A549 (cell line): ENCODE results near the gene IL1RAP. TPM values are rescaled to one million over a fixed set of nuclear protein-coding genes. Genes with fewer than 3 reads are reported as not detected.
A peak's percentile ranks its signal among the peaks of the same experiment; 100 is the strongest.

ENCODE experiments used
- ATAC-seq, 2 experiments: fragments of 200-7000 bp in 1 of 2; fragments of >200 bp in 1 of 2; cut with Nextera tagmentation in 1 of 2; cut with Tn5 transposase in 1 of 2; 3 replicates each; pipeline versions ENCODE4 v1.8.0 to v1.9.1; 2018 to 2020; ENCODE audit warnings: mild to moderate bottlenecking in 1 of 2, moderate library complexity in 1 of 2
- CTCF ChIA-PET: fragments of 300-600 bp; sonication (Branson Sonifier 250); formaldehyde crosslinking; extraction: SDS; loops from one replicate; lab custom pipeline; 2021; ENCODE audit warnings: antibody characterized with exemption, inconsistent platforms; lab: Yijun Ruan, JAX
- POLR2A ChIA-PET: fragments of 350-600 bp; formaldehyde crosslinking; extraction: SDS; loops from one replicate; lab custom pipeline; 2021; ENCODE audit warnings: antibody characterized with exemption, inconsistent platforms; lab: Yijun Ruan, JAX
- DNase-seq, 2 experiments: peaks; one replicate each; pipeline versions ENCODE4 v3.0.0 to v3.0.0-alpha.2; 2011 to 2016; ENCODE audit warnings: low read depth in 1 of 2, low spot score in 1 of 2
- FAIRE-seq: peaks from 2 replicates; lab custom pipeline; 2011; peaks lifted over from hg19 to GRCh38; lab: Jason Lieb, UNC
- H3K27ac ChIP-seq, 2 experiments: fragments of >200 bp; sonication (Bioruptor Twin); formaldehyde crosslinking; 3 replicates each; pipeline ENCODE4 v1.5.1; 2016 to 2017
- H3K4me1 ChIP-seq: fragments of >200 bp; sonication (Bioruptor Twin); formaldehyde crosslinking; 3 replicates; pipeline ENCODE4 v1.6.1; 2016
- H3K4me2 ChIP-seq: fragments of >200 bp; sonication (Bioruptor Twin); formaldehyde crosslinking; 3 replicates; pipeline ENCODE4 v1.6.1; 2016
- H3K4me3 ChIP-seq: fragments of >200 bp; sonication (Bioruptor Twin); formaldehyde crosslinking; 3 replicates; pipeline ENCODE4 v1.5.1; 2016
- H3K9me3 ChIP-seq: fragments of >200 bp; sonication (Bioruptor Twin); formaldehyde crosslinking; 3 replicates; pipeline ENCODE4 v1.6.1; 2016
- BHLHE40 ChIP-seq: IDR thresholded peaks from 2 replicates; pipeline ENCODE4 v1.6.1; 2012; ENCODE audit warnings: low read depth, low read length, inconsistent platforms
- CBX2 ChIP-seq: fragments of 200-600 bp; sonication (generic); IDR thresholded peaks from 2 replicates; pipeline ENCODE4 v1.6.1; 2016; ENCODE audit warnings: low read depth, mild to moderate bottlenecking, borderline replicate concordance
- CBX8 ChIP-seq: fragments of 200-600 bp; sonication (generic); IDR thresholded peaks from 2 replicates; pipeline ENCODE4 v1.6.1; 2016
- CEBPB ChIP-seq, 2 experiments: fragments of >200 bp in 1 of 2; sonication (Bioruptor Twin) in 1 of 2; formaldehyde crosslinking in 1 of 2; IDR thresholded peaks; 2 replicates each; pipeline ENCODE4 v1.6.1; 2012 to 2016
- E2F6 ChIP-seq: IDR thresholded peaks from 2 replicates; pipeline ENCODE4 v1.6.1; 2012; ENCODE audit warnings: low read depth, borderline replicate concordance
- EHMT2 ChIP-seq: fragments of 200-600 bp; sonication (generic); IDR thresholded peaks from 2 replicates; pipeline ENCODE4 v1.6.1; 2016; ENCODE audit warnings: antibody characterized with exemption, low read depth, mild to moderate bottlenecking, moderate library complexity
- FOSL2 ChIP-seq, 2 experiments: fragments of 450-650 bp in 1 of 2; fragments of >200 bp in 1 of 2; sonication (Bioruptor Twin) in 1 of 2; formaldehyde crosslinking; IDR thresholded peaks; 2 replicates each; pipeline versions ENCODE4 v1.5.0 to v1.6.1; 2016 to 2020; ENCODE audit warnings: mild to moderate bottlenecking in 1 of 2, moderate library complexity in 1 of 2
- FOXS1 ChIP-seq: fragments of 250-450 bp; sonication (Bioruptor Pico); IDR thresholded peaks from 2 replicates; pipeline ENCODE4 v1.5.0; 2020; ENCODE audit warnings: mild to moderate bottlenecking, moderate library complexity
- GATA3 ChIP-seq: IDR thresholded peaks from 2 replicates; pipeline ENCODE4 v1.6.1; 2012; ENCODE audit warnings: borderline replicate concordance
- HDAC2 ChIP-seq: fragments of 200-600 bp; sonication (generic); IDR thresholded peaks from 2 replicates; pipeline ENCODE4 v1.6.1; 2016
- HEYL ChIP-seq: fragments of 250-450 bp; sonication (Bioruptor Pico); IDR thresholded peaks from 2 replicates; pipeline ENCODE4 v1.8.0; 2021; ENCODE audit warnings: mild to moderate bottlenecking, moderate library complexity
- HMGXB4 ChIP-seq: fragments of 250-450 bp; sonication (Bioruptor Pico); IDR thresholded peaks from 2 replicates; pipeline ENCODE4 v1.5.0; 2021; ENCODE audit warnings: mild to moderate bottlenecking, moderate library complexity, borderline replicate concordance
- HOXA7 ChIP-seq: fragments of 250-450 bp; sonication (Bioruptor Pico); IDR thresholded peaks from 2 replicates; pipeline ENCODE4 v1.5.0; 2020; ENCODE audit warnings: mild to moderate bottlenecking, moderate library complexity
- HOXB5 ChIP-seq: fragments of 250-450 bp; sonication (Bioruptor Pico); IDR thresholded peaks from 2 replicates; pipeline ENCODE4 v1.5.0; 2020; ENCODE audit warnings: mild to moderate bottlenecking, moderate library complexity
- KDM1A ChIP-seq: fragments of 200-600 bp; sonication (generic); IDR thresholded peaks from 2 replicates; pipeline ENCODE4 v1.6.1; 2016; ENCODE audit warnings: low read depth, mild to moderate bottlenecking
- KDM5A ChIP-seq: fragments of 200-600 bp; sonication (generic); IDR thresholded peaks from 2 replicates; pipeline ENCODE4 v1.6.1; 2016; ENCODE audit warnings: antibody characterized with exemption, mild to moderate bottlenecking
- MAFK ChIP-seq: fragments of 450-650 bp; IDR thresholded peaks from 2 replicates; pipeline ENCODE4 v1.6.1; 2014; ENCODE audit not compliant: partially characterized antibody
- MAZ ChIP-seq: fragments of 150-350 bp; IDR thresholded peaks from 2 replicates; pipeline ENCODE4 v1.6.1; 2014; ENCODE audit warnings: antibody characterized with exemption, low read depth, low read length, borderline replicate concordance
- NPAS2 ChIP-seq: fragments of 250-450 bp; sonication (Bioruptor Pico); IDR thresholded peaks from 2 replicates; pipeline ENCODE4 v1.8.0; 2022; ENCODE audit warnings: mild to moderate bottlenecking, moderate library complexity, borderline replicate concordance
- NR3C1 ChIP-seq: fragments of >200 bp; sonication (Bioruptor Twin); formaldehyde crosslinking; IDR thresholded peaks from 3 replicates; pipeline ENCODE4 v1.6.1; 2017
- POLR2A ChIP-seq: IDR thresholded peaks from 2 replicates; pipeline ENCODE4 v1.6.1; 2012; ENCODE audit warnings: mild to moderate bottlenecking, low read length
- RAD21 ChIP-seq, 2 experiments: fragments of >200 bp in 1 of 2; sonication (Bioruptor Twin) in 1 of 2; formaldehyde crosslinking in 1 of 2; IDR thresholded peaks in 1 of 2; conservative IDR thresholded peaks in 1 of 2; 2 replicates in 1 of 2; 3 replicates in 1 of 2; pipeline ENCODE4 v1.6.1; 2012 to 2018; ENCODE audit warnings: inconsistent platforms in 1 of 2
- RARB ChIP-seq: fragments of 250-450 bp; sonication (Bioruptor Pico); IDR thresholded peaks from 2 replicates; pipeline ENCODE4 v1.8.0; 2021; ENCODE audit warnings: mild to moderate bottlenecking, moderate library complexity
- RCOR1 ChIP-seq: fragments of 150-350 bp; IDR thresholded peaks from 2 replicates; pipeline ENCODE4 v1.6.1; 2014; ENCODE audit warnings: antibody characterized with exemption, low read length, low read depth
- RFX5 ChIP-seq: fragments of 450-650 bp; IDR thresholded peaks from 2 replicates; pipeline ENCODE4 v1.7.1; 2014; ENCODE audit warnings: antibody characterized with exemption, mild to moderate bottlenecking, moderate library complexity
- SMC3 ChIP-seq: fragments of >200 bp; sonication (Bioruptor Twin); formaldehyde crosslinking; IDR thresholded peaks from 3 replicates; pipeline ENCODE4 v1.6.1; 2018; ENCODE audit warnings: inconsistent platforms
- SREBF2 ChIP-seq: fragments of 450-650 bp; IDR thresholded peaks from 2 replicates; pipeline ENCODE4 v1.6.1; 2014; ENCODE audit warnings: mild to moderate bottlenecking, moderate library complexity
- TP53 ChIP-seq: fragments of 250-450 bp; sonication (Bioruptor Pico); IDR thresholded peaks from 2 replicates; pipeline ENCODE4 v1.5.0; 2021; ENCODE audit warnings: mild to moderate bottlenecking, moderate library complexity
- ZNF302 ChIP-seq: fragments of 250-450 bp; sonication (Bioruptor Pico); IDR thresholded peaks from 2 replicates; pipeline ENCODE4 v1.9.0; 2021; ENCODE audit warnings: inconsistent platforms, mild to moderate bottlenecking, moderate library complexity
- ZSCAN20 ChIP-seq: fragments of 250-450 bp; sonication (Bioruptor Pico); IDR thresholded peaks from 2 replicates; pipeline ENCODE4 v1.8.0; 2022; ENCODE audit warnings: mild to moderate bottlenecking, moderate library complexity
- WGBS: methylation state at CpG from one replicate; pipeline ENCODE4 v1.1.6; 2017; ENCODE audit errors: missing lambda C conversion rate; 5-methylcytosine and 5-hydroxymethylcytosine counted together
- polyA plus RNA-seq, 4 experiments: library from polyadenylated mRNA; depleted of rRNA in 3 of 4; stranded (reverse); fragments of >200 nt; fragmentation: RNase III in 1 of 4; extraction: RNeasy Plus Mini Kit Qiagen cat#74134 plus additional on column Dnase treatment in 1 of 4; gene quantifications; 2 replicates in 3 of 4; 3 replicates in 1 of 4; pipeline ENCODE4 v1.2.3, GENCODE V29; 2011 to 2017
- TF ChIP-seq, protein P1 (sequence below): IDR thresholded peaks from 2 replicates; pipeline ENCODE4 v1.6.1; 2012

The IL1RAP gene
- polyA plus RNA-seq, 2 of the 4 experiments (the other 2 are of a cell fraction), result 3.9 to 18.5 TPM

GRCh38 chr3:190591080-190591479 is 77.2 kb downstream of the IL1RAP start:
- no peaks in the 10 kb centered on the region for H3K9me3 ChIP-seq
- no peak overlapping the region for H3K4me2 ChIP-seq
- H3K4me3 ChIP-seq, result no peak overlapping the region
- H3K4me1 ChIP-seq, result peaks cover 21% of the 10 kb centered on the region
- 65% methylated on average over 6 of the region's 6 CpGs for WGBS
- DNase-seq (no peak), FAIRE-seq (no peak), ATAC-seq (no peak)
- peak overlapping the region in 1 of 2 experiments; percentile 33; a peak in 1 of 6 replicates for H3K27ac ChIP-seq
- no peak for TF ChIP-seq EHMT2
- TF ChIP-seq CBX2, result no peak
- TF ChIP-seq E2F6, result no peak
- no peak for TF ChIP-seq RCOR1
- TF ChIP-seq NPAS2 (CRISPR knock-in tag), result no peak
- TF ChIP-seq KDM1A, result no peak
- no peak for TF ChIP-seq BHLHE40
- TF ChIP-seq HOXB5 (CRISPR knock-in tag), result no peak
- TF ChIP-seq HDAC2, result no peak
- no peak for TF ChIP-seq MAZ
- TF ChIP-seq KDM5A, result no peak
- TF ChIP-seq HOXA7, result no peak
- no peak for TF ChIP-seq NR3C1
- TF ChIP-seq SMC3, result no peak
- no peak for TF ChIP-seq ZSCAN20 (CRISPR knock-in tag)
- TF ChIP-seq HMGXB4, result no peak
- no peak for TF ChIP-seq FOSL2 (IDR thresholded peaks at IDR 0.05)
- no peak for TF ChIP-seq FOSL2 (CRISPR knock-in tag; IDR thresholded peaks at IDR 0.05)
- no peak for TF ChIP-seq SREBF2
- no peak for TF ChIP-seq ZNF302 (CRISPR knock-in tag)
- no peak for TF ChIP-seq CBX8
- ChIA-PET POLR2A (no interaction called here), CTCF (interaction anchor here (1.4 kb wide), 1 partner anchor 106 kb away, joined by 5 read pairs; no protein-coding TSS in a partner anchor)

GRCh38 chr3:190593075-190593474 is 79.2 kb downstream of the IL1RAP start:
- no peak for ATAC-seq
- CTCF ChIA-PET, result no interaction called here
- no peak overlapping the region for H3K4me3 ChIP-seq
- no peak for TF ChIP-seq ZNF302 (CRISPR knock-in tag)
- TF ChIP-seq GATA3, result no peak
- no peak for TF ChIP-seq NR3C1
- no peak for TF ChIP-seq HOXA7
- TF ChIP-seq RARB (CRISPR knock-in tag), result no peak
- no peak for TF ChIP-seq CEBPB (IDR thresholded peaks at IDR 0.05)
- TF ChIP-seq FOXS1 (CRISPR knock-in tag), result no peak
- no peak for TF ChIP-seq EHMT2
- TF ChIP-seq, all 56 proteins: peak for 0
- Histone ChIP-seq H3K4me1 (0 out of 3 replicates have a peak, but pooled peaks cover 5% of the 10 kb centered on the region), H3K27ac (no peak overlapping the region), H3K9me3 (no peaks in the 10 kb centered on the region), H3K4me2 (no peak overlapping the region)
- DNase-seq, result no peak
- no peak for FAIRE-seq
- WGBS, result 100% methylated on average over 2 of the region's 2 CpGs
- POLR2A ChIA-PET, result no interaction called here

DNA sequence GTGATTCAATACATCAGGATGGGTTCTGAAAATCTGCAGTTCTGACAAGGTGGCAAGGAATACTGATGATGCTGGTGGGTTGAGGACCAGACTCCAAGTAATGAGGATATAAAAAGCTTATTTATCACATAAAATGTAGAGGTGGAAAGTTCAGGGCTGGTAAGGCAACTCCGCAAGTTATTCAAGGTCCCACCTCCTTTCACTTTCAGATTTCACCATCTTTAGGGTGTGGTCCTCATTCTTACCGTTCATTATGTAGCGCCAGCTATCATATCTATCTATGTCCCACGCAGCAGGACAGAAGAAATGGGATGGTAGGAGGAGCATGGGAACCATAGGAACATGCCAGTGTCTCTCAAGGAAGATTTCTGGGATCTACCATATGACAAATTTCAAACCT is 80.3 kb downstream of the IL1RAP start:
- Histone ChIP-seq H3K4me3 (no peak overlapping the region), H3K9me3 (no peaks in the 10 kb centered on the region), H3K4me2 (no peak overlapping the region), H3K27ac (no peak overlapping the region)
- ChIA-PET POLR2A (no interaction called here), CTCF (no interaction called here)
- FAIRE-seq (no peak), ATAC-seq (no peak)
- WGBS, result 88% methylated on average over 4 of the region's 4 CpGs
- TF ChIP-seq HEYL (CRISPR knock-in tag) (no peak), MAFK (no peak), CEBPB (IDR thresholded peaks at IDR 0.05) (no peak), POLR2A (no peak), HDAC2 (no peak), HMGXB4 (no peak), FOSL2 (IDR thresholded peaks at IDR 0.05) (no peak), FOSL2 (CRISPR knock-in tag; IDR thresholded peaks at IDR 0.05) (no peak), TP53 (CRISPR knock-in tag) (no peak), RFX5 (no peak), SMC3 (no peak), RAD21 (conservative IDR thresholded peaks at IDR 0.05 in 1 of 2, IDR thresholded peaks at IDR 0.05 in 1 of 2) (no peak)
- TF ChIP-seq, protein P1, sequence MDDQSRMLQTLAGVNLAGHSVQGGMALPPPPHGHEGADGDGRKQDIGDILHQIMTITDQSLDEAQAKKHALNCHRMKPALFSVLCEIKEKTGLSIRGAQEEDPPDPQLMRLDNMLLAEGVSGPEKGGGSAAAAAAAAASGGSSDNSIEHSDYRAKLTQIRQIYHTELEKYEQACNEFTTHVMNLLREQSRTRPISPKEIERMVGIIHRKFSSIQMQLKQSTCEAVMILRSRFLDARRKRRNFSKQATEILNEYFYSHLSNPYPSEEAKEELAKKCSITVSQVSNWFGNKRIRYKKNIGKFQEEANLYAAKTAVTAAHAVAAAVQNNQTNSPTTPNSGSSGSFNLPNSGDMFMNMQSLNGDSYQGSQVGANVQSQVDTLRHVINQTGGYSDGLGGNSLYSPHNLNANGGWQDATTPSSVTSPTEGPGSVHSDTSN, result no peak
- TF ChIP-seq, all 56 proteins: peak for 0
- DNase-seq, result no peak
- H3K4me1 ChIP-seq, result 0 out of 3 replicates have a peak, but pooled peaks cover 5% of the 10 kb centered on the region
